OCI-M2 (cell line): ENCODE data around the gene TMPRSS7.

Experiments used
- DNase-seq: peaks from one replicate; lab custom pipeline; 2025; ENCODE audit not compliant: unreplicated experiment; lab: John Stamatoyannopoulos, UW

The TMPRSS7 gene

DNA sequence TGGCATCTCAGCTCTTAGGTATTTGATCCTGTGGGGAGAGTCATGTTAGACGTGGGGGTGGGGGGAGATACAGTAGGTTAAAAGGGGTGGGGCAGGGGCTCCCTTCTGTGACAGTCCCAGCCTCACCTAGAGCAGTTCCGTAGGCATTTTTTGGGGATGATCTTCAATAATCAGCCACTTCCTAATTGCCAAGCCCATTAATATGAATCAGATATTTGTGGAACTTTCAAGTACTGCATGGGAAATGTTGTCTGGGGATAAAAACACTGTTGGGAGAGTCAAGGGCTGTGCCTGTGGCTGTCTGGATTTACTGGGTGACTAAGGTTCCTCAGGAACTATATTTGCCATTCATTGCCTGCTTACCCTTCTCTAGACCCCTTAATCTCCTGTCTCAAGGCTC lies 61.2 kb downstream of the TMPRSS7 start:
- DNase-seq: no peak

DNA sequence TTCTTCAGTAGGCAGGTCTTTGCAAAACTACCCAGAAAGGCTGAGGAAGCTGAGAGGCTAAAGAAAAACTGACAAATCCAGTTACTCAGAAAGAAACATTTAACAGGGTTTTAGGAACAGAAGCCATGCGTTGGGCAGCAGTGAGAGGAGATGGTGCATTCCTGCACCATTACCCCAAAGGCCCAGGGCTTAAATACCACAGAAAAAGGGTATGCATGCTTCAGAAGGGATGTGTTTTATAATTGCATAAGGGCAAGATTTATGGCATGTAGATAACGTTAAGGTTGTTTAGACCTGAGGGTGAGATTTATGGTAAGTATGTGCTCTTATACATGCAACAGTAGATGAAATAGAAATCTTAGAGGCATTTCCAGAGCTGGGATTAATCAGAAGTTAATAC lies 61.6 kb downstream of the TMPRSS7 start:
- no peak for DNase-seq

DNA sequence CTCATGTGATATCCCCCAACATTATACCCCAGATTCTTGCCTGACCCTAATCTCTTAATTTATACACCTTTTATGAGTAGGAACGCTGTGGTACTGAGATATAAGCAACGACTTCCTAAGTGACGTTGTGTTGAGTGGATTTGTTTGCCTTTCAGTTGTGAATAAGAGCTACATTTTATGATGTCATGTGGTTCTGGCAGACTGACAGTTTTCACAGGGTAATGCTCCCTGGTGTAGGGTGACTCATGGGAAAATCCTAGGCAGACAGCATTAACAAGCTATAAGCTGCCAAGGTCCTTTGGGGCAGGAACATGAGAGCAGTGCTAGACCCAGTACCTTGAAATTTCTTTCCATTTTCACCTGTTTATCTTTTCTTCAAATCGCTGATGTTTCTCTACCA lies 62.8 kb downstream of the TMPRSS7 start:
- DNase-seq: no peak

DNA sequence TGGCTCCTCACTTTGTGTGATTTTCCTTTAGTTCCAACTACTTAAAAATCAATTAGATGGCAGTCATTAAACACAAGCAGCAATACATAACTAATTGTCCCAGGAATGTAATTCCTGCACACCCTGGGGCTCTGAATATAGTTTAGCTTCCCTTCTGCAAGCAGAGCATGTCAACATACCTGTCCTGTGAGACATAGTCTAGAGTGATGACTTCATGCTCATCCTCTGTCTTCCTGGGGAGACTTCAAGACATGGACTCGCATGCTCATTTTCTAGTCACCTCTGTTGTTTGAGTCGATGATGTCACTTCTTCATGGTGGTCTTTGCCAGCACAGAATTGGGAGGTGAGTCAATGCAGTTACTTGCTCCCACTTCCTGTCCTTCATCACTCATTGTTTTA lies 67.4 kb downstream of the TMPRSS7 start:
- DNase-seq: no peak

DNA sequence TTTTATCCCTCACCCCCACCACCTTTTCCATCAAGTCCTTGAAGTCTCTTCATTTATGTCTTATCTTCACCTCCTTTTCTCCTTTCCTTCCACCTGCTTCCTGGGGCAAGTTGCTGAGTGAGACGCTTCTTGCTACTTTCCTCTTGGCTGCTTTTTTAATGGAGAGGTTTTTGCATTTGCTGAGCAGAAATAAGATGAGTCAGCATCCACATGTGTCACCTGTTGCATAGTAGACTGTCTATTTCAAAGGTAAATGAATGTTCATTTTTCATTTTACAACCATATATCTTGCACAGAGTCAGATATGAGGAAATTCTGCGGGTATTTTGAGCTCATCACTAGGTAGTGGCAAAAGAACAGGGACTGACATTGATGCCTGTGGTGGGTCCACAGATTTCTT lies 70.2 kb downstream of the TMPRSS7 start:
- no peak for DNase-seq

DNA sequence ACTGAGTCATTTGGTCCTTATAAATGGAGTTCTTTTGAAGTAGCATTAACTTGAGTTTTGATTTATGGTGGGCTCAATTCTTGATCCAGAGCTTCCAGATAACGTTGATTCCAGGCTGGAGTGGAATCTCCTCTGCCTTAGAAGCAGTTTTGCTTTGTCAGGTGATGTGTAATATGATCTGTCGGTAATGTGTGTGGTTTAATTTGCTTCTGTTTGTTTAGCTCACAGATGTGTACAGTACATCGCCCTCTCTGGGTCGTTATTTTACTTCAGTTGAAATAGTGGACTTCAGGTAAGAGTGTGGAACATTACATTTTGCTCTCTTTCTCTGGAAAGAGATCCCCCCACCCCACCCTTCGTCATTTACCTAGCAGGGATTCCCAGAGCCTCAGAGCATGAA lies 74.8 kb downstream of the TMPRSS7 start:
- no peak for DNase-seq

DNA sequence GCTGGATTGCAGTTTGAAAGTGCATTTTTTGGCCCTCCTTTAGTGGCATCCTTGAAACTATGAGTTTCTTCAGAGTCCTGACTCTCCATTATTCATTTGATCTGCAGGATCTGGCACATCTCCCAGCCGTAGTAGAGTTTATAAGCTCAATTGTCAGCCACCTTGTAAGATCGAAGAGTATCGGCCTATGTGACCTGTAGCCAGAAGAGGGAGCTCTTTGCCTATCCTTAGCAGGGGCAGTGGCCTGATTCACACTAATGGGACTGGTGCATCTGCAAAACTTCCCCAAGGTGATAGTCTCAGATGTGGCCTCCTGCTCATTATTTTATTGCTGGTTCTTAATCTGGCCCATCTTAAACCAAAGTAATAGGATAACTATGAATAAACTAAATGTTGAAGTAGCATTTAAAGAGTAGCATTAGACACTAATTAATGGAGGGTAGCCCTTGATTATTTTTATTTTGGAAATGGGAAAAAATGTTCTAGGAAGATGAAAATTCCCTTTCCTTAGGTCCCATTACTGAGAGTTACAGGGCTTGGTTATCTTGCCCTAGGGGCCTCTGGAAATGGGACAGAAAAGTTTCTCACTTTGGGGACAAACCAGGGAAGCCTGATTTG lies 77.4 kb downstream of the TMPRSS7 start:
- no peak for DNase-seq

DNA sequence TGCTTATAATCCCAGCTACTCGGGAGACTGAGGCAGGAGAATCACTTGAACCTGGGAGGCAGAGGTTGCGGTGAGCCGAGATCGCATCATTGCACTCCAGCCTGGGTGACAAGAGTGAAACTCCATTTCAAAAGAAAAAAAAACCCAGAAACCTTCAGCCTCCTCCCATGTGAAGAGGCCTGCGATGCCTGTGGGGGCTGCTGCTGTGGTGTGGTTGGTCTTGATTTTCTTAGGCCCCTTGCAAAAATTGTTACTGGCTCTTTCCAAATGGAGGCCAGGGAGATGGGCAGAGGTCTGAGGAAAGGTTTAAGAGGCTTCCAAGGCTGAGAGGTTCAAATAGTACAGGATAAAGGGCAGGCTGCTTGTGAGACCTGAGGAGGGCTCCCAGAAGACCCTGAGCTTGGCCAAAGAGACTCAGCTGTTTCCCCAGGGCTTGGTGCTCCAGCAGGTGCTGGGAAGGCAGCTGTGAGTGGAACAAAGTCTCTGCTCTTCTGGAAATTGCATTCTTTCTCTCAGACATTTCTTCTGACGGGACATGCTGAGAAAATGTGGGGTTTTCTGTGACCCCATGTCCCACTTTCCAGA lies 80.1 kb downstream of the TMPRSS7 start:
- no peak for DNase-seq

DNA sequence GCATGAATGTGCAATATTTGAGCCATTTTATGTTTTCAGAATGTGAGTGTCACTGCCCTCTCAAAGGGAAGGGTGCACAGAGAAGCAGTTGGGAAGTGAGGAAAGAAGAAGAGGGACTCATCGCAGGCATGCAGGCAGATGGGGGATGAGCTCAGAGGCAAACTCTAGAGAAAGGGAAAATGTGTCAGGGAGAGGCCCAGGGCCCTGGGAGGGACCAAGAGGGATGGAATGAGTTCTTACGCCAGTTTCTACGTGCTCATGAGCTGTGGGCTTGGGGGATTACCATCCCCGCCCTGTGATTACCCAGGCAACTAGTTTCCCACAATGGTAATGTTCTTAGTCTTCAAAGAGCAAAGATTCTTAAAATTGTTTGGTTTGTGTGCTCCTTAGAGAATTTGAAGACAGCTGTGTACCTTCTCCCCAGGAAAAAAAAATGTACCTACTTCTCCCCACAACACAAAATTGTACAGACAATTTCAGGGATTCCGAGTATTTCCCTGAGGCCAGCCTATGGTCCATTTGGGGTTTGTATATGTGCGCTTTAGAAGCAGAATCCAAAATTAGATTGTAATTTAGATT lies 80.7 kb downstream of the TMPRSS7 start:
- no peak for DNase-seq

DNA sequence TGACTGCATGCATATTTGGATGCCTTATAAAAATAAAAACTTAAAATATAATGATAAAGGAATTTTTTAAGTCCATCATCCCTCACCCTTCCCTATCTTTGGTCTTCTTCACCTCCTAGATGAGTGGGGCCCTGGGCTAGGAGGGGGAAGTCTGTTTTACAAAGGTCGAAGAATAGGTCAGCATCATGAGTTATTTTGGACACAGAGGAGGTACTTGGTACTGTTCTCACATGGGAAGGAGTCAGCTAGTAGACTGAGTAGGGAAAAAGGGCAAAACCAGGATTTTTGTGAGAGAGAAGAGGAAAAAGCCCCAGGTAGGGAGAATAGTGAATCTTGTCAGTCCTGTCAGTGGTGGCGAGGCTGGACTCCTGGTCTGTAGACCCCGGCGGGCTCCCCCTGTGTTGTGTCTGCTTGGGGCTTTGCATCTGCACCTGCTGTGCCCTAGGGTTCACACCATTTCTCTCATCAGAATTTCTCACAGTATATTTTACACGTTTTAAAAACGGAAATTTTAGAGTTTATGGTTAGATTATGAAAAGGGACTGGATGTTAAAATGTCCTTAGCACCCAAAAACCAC lies 81.4 kb downstream of the TMPRSS7 start:
- no peak for DNase-seq

DNA sequence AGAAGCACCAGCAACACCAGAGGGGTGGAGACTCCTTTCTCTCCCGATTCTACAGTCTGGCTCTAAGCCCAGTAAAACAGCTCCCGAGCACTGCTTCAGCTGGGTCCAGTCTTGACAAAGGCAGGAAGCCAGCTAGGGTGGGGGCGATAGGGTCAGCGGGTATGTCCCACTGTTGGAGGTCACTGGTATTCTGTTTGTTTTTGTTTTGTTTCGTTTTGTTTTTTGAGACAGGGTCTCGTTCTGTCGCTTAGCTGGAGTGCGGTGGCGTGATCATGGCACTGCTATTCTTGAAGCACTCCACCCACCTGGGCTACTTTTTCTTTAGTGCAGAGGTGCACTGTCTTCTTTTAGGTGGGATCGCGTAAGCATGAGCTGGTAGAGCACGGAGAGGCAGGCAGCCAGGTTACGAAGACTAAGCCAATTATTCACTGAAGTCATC lies 82.2 kb downstream of the TMPRSS7 start:
- no peak for DNase-seq

DNA sequence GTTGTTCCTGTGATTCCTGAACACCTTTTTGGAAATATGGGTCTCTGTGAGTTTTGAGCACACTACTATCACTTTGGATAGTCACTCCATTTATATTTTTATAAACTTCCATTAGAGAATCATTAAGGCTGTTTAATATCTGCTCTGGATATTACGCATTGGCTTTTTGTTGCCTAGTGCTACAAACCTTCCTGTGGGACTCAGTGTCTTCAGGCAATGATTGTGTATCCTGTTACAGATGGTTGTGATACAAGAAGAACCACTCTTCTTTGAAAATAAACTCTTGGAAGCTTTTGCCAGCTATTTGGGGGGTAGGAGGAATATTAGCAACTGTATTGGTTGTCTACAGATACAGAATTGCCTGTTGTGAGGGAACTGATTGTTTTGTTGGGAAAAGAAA lies 82.9 kb downstream of the TMPRSS7 start:
- no peak for DNase-seq

DNA sequence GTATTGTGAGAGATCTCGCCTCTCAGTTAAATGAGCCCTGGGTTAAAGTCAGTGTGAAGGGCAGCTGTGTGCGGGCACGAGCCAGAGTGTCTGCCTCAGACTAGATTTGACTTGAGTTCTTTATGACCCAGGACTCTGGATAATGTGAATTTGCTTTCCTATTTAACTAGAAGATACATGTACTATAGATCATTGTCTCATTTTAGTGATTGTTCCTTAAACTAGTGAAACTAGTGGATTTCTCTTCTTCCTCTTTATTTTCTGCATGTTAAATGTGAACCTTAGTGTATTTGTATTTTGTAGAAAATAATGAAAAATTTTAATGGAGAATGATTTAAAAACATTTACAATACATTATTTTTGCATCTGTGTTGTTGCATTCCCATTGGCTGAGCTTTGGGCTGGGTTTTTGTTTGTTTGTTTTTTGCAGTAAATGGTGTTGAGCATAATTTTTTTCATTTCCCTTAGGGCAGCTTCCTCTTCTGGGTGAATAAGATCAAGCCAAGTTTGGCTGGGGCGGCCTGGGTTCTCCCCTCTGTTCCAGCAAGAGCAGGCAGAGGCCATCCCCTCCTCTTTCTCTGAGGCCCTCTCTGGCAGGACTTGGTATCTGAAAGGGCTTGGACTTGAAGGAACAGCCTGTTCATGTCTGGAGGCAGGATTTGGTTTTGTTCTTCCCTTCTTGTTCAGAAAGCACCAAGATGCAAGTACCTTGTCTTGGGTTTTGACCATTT lies 83.5 kb downstream of the TMPRSS7 start:
- no peak for DNase-seq

DNA sequence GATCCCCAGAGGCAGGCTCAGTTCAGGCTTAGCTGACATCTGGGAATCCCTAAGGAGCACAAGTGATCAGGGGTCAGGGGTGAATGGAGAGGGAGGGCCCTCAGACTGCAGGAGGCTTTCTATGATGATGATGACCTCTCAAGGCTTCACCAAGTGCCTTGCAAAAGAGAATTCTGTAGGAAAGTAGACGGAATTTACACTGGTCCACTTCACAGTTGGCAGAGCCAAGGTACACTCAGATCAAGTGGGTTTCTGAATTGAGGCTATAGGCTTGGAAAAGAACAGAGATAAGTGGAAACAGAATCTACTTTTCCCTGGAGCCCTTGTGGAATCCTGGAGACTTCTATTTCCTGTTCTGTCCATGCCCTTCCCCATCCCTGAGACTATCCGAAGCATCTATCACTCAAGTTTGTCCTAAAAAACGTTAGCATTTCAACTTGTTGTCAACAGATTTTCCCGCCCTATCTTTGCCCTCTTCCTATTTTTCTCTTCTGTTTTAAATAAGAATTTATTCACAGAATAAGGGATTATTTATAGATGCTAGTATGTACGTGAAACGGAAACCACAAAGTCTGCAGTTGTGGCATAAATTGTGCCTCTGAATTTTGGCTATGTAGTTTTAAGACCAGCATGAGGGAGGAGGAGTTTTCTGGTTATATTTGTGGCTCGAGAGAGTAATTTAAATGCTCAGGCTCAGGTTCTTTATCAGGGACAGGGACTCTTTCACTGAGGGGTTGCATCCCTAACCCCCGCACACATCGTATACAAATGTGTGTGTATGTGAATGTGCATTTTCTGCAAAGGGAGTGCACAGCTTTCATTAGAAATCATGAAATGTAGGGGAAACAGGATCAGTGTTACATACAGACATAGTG lies 85.7 kb downstream of the TMPRSS7 start:
- DNase-seq: no peak

DNA sequence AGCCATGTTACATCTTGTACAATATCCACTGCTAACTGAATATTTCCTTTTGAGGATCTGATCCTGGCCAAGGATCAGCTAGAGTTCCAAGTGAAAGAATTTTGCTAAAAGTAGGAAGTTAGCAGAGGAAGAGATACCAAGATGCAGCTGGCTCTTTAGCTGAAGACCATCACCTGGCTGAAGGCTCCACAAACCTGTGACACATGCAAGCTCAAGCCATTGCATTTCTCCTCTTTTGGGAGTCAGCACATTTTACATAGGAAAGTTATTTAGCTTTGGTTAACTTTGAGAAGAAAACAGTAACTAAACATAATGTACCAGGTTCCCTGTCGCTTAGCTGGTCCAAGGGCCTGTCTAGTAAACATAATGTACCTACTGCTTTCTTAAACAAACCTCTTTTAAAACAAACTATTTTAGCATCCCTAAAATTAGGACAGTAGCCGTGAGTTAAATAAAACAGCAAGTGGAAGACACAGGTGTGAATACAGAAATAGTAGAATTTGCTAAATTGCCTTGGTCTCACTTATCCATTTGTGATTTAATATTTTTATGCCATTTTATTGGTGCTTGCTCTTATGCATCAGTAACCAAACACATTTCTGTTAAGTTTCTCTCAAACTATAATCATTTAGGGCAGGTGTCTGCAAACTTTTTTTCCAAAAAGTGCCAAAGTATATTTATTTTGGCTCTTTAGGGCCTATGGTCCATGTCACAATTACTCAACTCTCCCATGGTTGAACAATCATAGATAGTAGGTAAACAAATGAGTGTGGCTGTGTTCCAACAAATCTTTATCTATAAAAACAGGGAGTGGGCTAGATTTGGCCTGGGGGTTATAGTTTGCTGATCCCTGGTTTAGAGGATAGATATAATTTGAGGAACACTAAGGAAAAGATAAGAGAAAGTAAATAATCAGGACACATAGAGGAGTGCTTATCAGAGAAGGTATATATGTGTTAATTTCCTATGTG lies 87.3 kb downstream of the TMPRSS7 start:
- DNase-seq: no peak

DNA sequence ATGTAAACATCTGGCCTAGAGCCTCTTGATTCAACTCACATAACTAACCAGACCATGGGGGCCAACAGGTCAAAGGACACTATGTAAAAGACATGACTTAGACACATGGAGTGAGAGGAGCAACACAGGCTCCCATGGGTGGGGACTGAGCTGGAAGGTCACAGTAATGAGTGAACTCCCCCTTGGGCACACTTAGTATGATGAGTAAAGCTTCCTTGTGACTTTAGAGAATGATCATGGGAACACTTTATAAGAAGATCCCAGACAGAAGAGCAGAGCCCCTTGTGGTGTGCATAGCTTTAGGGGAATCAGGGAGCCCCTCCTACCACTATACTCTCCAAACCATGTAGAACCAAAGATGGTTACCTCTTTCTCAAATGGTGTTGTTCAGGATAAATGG lies 88.3 kb downstream of the TMPRSS7 start:
- DNase-seq: no peak

DNA sequence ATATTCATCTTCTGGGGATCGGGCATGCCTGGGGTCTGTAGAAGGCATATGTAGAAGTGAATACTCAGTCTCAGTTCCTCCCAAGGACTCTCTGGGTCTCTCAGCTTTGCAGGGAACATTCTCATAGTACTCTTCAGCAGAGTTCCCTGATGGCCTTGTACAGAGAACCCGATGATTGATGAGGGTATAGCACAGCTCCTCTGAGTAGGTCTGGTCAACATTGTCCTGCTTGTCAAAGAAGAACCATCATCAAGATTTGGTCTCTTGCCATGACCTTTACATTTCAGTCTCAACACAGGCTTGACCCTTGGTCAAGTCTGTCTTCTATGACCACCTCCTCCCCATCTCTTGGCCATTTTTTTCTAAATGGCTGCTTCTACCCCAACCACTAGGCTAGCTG lies 89.0 kb downstream of the TMPRSS7 start:
- no peak for DNase-seq

DNA sequence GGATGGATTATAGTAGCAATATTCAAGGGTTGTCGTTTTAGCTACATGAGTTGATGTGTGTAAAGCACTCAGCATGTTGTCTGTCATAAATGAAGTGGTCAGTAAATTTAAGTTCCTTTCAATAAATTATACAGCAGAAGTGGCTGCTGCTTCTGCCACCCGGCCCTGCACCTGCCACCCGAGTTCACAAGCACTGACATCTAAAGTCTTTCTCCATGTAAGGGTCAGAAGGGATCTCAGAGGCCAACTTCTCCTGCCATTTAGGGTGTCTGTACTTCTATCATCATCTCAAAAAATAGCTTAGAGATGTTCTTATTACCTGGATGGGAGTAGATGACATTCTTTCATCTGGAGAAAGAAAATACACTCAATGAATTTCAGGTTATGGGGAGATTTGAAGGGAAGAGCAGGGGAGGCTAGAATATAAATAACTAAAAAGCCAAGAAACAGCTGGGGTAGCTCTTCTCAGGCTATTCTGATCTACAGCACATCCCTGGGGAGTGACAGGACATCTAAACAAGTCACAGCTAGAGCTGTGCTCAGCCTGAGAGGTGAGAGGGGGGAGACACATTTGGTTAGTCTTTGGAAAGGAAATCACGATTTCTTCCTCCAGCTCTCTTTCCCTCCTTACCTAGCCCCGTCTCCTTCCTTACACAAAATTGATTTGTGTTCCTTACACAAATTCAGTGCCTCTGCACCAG lies 90.5 kb downstream of the TMPRSS7 start:
- no peak for DNase-seq

DNA sequence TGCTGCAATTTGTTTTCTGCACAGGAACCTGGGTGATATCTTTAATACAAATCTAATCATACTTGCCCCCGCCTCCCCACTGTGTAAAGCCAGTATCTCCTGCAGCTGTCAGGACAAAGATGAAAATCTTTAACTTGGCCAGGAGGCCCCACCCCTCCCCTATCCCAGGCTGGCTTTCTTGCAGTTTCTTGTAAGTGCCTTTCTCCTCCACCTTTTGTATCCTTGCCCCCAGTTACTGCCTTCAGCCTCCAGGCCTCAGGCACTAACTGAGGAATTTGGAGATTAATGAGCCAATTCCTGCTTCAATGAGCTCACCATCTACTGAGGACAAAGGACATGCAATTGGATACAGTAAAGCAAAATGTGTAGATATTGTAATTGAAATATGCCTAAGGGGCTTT lies 92.0 kb downstream of the TMPRSS7 start:
- DNase-seq: no peak
